GM12878 (cell line): ENCODE data around the gene ADAMTS2. TPM values are rescaled to one million over a fixed set of nuclear protein-coding genes. Genes with fewer than 3 reads are reported as not detected.

Experiments used
- ATAC-seq: fragments of 200-7000 bp; cut with Tn5 transposase; 3 replicates; pipeline ENCODE4 v1.9.1; 2020; ENCODE audit warnings: mild to moderate bottlenecking, moderate library complexity
- BruUV-seq: library from RNA; stranded (reverse); fragments of 400-500 nt; replicated peaks from 2 replicates; lab custom pipeline; 2021; lab: Mats Ljungman, UMichigan
- CTCF ChIA-PET: fragments of 300-600 bp; sonication (Branson Sonifier 250); formaldehyde crosslinking; extraction: SDS; loops from one replicate; lab custom pipeline; 2021; ENCODE audit warnings: inconsistent platforms; lab: Yijun Ruan, JAX
- POLR2A ChIA-PET: fragments of 350-600 bp; formaldehyde crosslinking; extraction: SDS; loops from one replicate; lab custom pipeline; 2021; ENCODE audit warnings: inconsistent platforms; lab: Charles Lee
- RAD21 ChIA-PET: fragments of 300-600 bp; sonication (Branson Sonifier 250); formaldehyde crosslinking; loops from one replicate; lab custom pipeline; 2023; ENCODE audit warnings: antibody characterized with exemption; ENCODE audit not compliant: unreplicated experiment; lab: Charles Lee
- SMC1A ChIA-PET: fragments of 300-600 bp; sonication (Branson Sonifier 250); formaldehyde crosslinking; loops from one replicate; lab custom pipeline; 2023; ENCODE audit not compliant: unreplicated experiment, uncharacterized antibody; lab: Charles Lee
- DNase-seq: peaks from one replicate; pipeline ENCODE4 v3.0.0-alpha.2; 2011; ENCODE audit warnings: low read depth, low spot score
- FAIRE-seq: peaks from 3 replicates; lab custom pipeline; 2011; peaks lifted over from hg19 to GRCh38; lab: Jason Lieb, UNC
- H2AFZ ChIP-seq: 2 replicates; pipeline ENCODE4 v1.6.0; 2011; ENCODE audit warnings: low read depth, low read length, control low read depth; ENCODE audit not compliant: control insufficient read depth
- H3K27ac ChIP-seq: 2 replicates; pipeline ENCODE4 v1.5.1; 2011; ENCODE audit warnings: control low read depth; ENCODE audit not compliant: control insufficient read depth, insufficient read depth
- H3K27me3 ChIP-seq, 2 experiments: replicated peaks in 1 of 2; 2 replicates each; pipeline versions ENCODE4 v1.6.0 to v1.6.1; 2011; ENCODE audit warnings: low read length in 1 of 2; ENCODE audit not compliant: control insufficient read depth in 2 of 2, insufficient read depth in 2 of 2
- H3K36me3 ChIP-seq, 2 experiments: 2 replicates each; pipeline ENCODE4 v1.5.1; 2011; ENCODE audit warnings: low read length in 1 of 2; ENCODE audit not compliant: control insufficient read depth in 2 of 2, insufficient read depth in 2 of 2
- H3K4me1 ChIP-seq: 2 replicates; pipeline ENCODE4 v1.6.1; 2011; ENCODE audit warnings: mild to moderate bottlenecking, low read length, moderate library complexity, mixed read lengths; ENCODE audit not compliant: control insufficient read depth, insufficient read depth
- H3K4me2 ChIP-seq: 2 replicates; pipeline ENCODE4 v1.6.0; 2011; ENCODE audit warnings: control low read depth; ENCODE audit not compliant: control insufficient read depth, insufficient read depth
- H3K4me3 ChIP-seq: fragments of 200-600 bp; sonication (generic); 2 replicates; pipeline ENCODE4 v1.5.1; 2016
- H3K79me2 ChIP-seq: 2 replicates; pipeline ENCODE4 v1.6.0; 2011; ENCODE audit warnings: low read length; ENCODE audit not compliant: control insufficient read depth, insufficient read depth
- H3K9ac ChIP-seq: 2 replicates; pipeline ENCODE4 v1.8.0; 2011; ENCODE audit warnings: low read length, control low read depth, mixed read lengths; ENCODE audit not compliant: control insufficient read depth, insufficient read depth
- H3K9me3 ChIP-seq: replicated peaks from 3 replicates; pipeline ENCODE4 v1.5.1; 2011; ENCODE audit warnings: mild to moderate bottlenecking, low read length; ENCODE audit not compliant: control insufficient read depth, insufficient read depth
- H4K20me1 ChIP-seq: 2 replicates; pipeline ENCODE4 v1.6.0; 2011; ENCODE audit not compliant: control insufficient read depth, insufficient read depth
- CUX1 ChIP-seq: IDR thresholded peaks from 2 replicates; pipeline ENCODE4 v1.6.1; 2012; ENCODE audit warnings: improper control_type of control experiment, low read depth, low read length; ENCODE audit not compliant: insufficient replicate concordance
- EED ChIP-seq: sonication (generic); IDR thresholded peaks from 2 replicates; pipeline ENCODE4 v1.6.1; 2016; ENCODE audit warnings: antibody characterized with exemption, low read depth
- IKZF1 ChIP-seq: fragments of 450-650 bp; conservative IDR thresholded peaks from 2 replicates; pipeline ENCODE4 v1.6.1; 2017; ENCODE audit warnings: antibody characterized with exemption, mild to moderate bottlenecking
- IRF4 ChIP-seq: IDR thresholded peaks from 2 replicates; pipeline ENCODE4 v1.6.1; 2011; ENCODE audit warnings: low read depth, low read length
- MTA3 ChIP-seq: IDR thresholded peaks from 2 replicates; pipeline ENCODE4 v1.6.1; 2012; ENCODE audit warnings: low read length, inconsistent platforms, borderline replicate concordance
- NFYA ChIP-seq: IDR thresholded peaks from 2 replicates; pipeline ENCODE4 v1.6.1; 2011; ENCODE audit warnings: low read depth, mild to moderate bottlenecking, low read length, improper control_type of control experiment, borderline replicate concordance
- RFX5 ChIP-seq: IDR thresholded peaks from 2 replicates; pipeline ENCODE4 v1.6.1; 2011; ENCODE audit warnings: low read depth, low read length, improper control_type of control experiment
- TCF12 ChIP-seq: IDR thresholded peaks from 2 replicates; pipeline ENCODE4 v1.6.1; 2011; ENCODE audit warnings: low read depth, mild to moderate bottlenecking, low read length
- ZBTB33 ChIP-seq: fragments of 450-650 bp; IDR thresholded peaks from 2 replicates; pipeline ENCODE4 v1.6.1; 2017; ENCODE audit warnings: mild to moderate bottlenecking
- WGBS: methylation state at CpG from one replicate; pipeline ENCODE4 v1.1.6; 2016; ENCODE audit warnings: low lambda C conversion rate; ENCODE audit not compliant: insufficient replicate concordance, insufficient coverage; ENCODE audit errors: missing lambda C conversion rate; 5-methylcytosine and 5-hydroxymethylcytosine counted together
- in situ Hi-C: fragments of 300-500 bp; cut with MboI; formaldehyde crosslinking; loops from 9 replicates; pipeline ENCODE4 v1.14.3; 2018; ENCODE audit warnings: mixed read lengths
- intact Hi-C: fragments of 100-400 bp; cut with micrococcal nuclease; formaldehyde crosslinking; loops from one replicate; pipeline ENCODE4 v1.14.2; 2022; ENCODE audit not compliant: unreplicated experiment
- polyA plus RNA-seq, 11 experiments: library from polyadenylated mRNA; depleted of rRNA in 4 of 11; unstranded in 6 of 11; stranded (reverse) in 5 of 11; fragments of >200 nt; fragmentation: Nextera tagmentation in 4 of 11; fragmentation: Illumina TruSeq in 1 of 11; extraction: Ambion mirVana in 4 of 11; extraction: Trizol in 1 of 11; gene quantifications; 1 replicate in 1 of 11; 2 replicates in 10 of 11; pipeline versions ENCODE4 v1.2.1 to v1.2.3, GENCODE V29; 2011 to 2016; ENCODE audit warnings: inconsistent platforms in 2 of 11, missing spikeins in 2 of 11, low read depth in 1 of 11
- total RNA-seq, 4 experiments: library from RNA; depleted of rRNA in 3 of 4; stranded (reverse); fragments of >200 nt in 3 of 4; fragmentation: Illumina TruSeq in 1 of 4; extraction: Trizol in 1 of 4; gene quantifications; 2 replicates each; pipeline versions ENCODE4 v1.2.1 to v1.2.3, GENCODE V29; 2013 to 2021

ADAMTS2 gene
- total and polyA plus RNA-seq, 10 of the 15 experiments (the other 5 are each of a cell fraction or from before 2014, with no cell fraction given): 0.03 to 0.05 TPM; not detected in 8

- FAIRE-seq: no peak
- WGBS: 58% methylated on average over 2 of the region's 2 CpGs
- H2AFZ ChIP-seq: no peak overlapping the region
- H3K4me3 ChIP-seq: no peak overlapping the region
- BruUV-seq: no TSS peak
- H3K79me2 ChIP-seq: no peaks in the 10 kb centered on the region
- no peaks in the 10 kb centered on the region for H4K20me1 ChIP-seq
- ChIA-PET RAD21 (no interaction called here), POLR2A (no interaction called here), CTCF (no interaction called here), SMC1A (no interaction called here)
- no peaks in the 10 kb centered on the region for H3K4me1 ChIP-seq
- H3K27ac ChIP-seq: no peak overlapping the region
- H3K27me3 ChIP-seq: no peaks in the 10 kb centered on the region
- TF ChIP-seq RFX5 (no peak), CUX1 (no peak), MTA3 (no peak), NFYA (no peak), IRF4 (no peak), EED (no peak), IKZF1 (no peak), ZBTB33 (no peak), TCF12 (no peak)
- in situ Hi-C loops (no loop called here), intact Hi-C loops (no loop called here)
- no peak for ATAC-seq
- H3K36me3 ChIP-seq: no peaks in the 10 kb centered on the region
- no peaks in the 10 kb centered on the region; the same call in 2 of the 3 replicates for H3K9me3 ChIP-seq
- no peak overlapping the region for H3K4me2 ChIP-seq
- no peak overlapping the region for H3K9ac ChIP-seq
- no peak for DNase-seq
These were observed 129.7 kb downstream of the ADAMTS2 start for GRCh38 chr5:179215576-179215975.
